HepG2 (cell line): ENCODE results near the gene ITGA2. TPM values are rescaled to one million over a fixed set of nuclear protein-coding genes. Genes with fewer than 3 reads are reported as not detected.

Source experiments
- ATF7 ChIP-seq, 2 experiments: fragments of 450-650 bp in 1 of 2; sonication (generic) in 1 of 2; formaldehyde crosslinking in 1 of 2; IDR thresholded peaks; 2 replicates each; pipeline versions ENCODE4 v1.4.0 to v1.6.1; 2016 to 2020; ENCODE audit warnings: antibody characterized with exemption in 1 of 2, mild to moderate bottlenecking in 1 of 2, missing genetic modification reagents in 1 of 2
- FIP1L1 ChIP-seq: fragments of 200-400 bp; formaldehyde crosslinking; IDR thresholded peaks from 2 replicates; pipeline ENCODE4 v1.6.1; 2018; ENCODE audit warnings: low read depth, mild to moderate bottlenecking, low read length, moderate library complexity, borderline replicate concordance; ENCODE audit not compliant: insufficient read depth
- GTF2F1 ChIP-seq: fragments of 150-350 bp; IDR thresholded peaks from 2 replicates; pipeline ENCODE4 v1.6.1; 2014; ENCODE audit warnings: low read length
- PRDM4 ChIP-seq: sonication (generic); formaldehyde crosslinking; IDR thresholded peaks from 2 replicates; pipeline ENCODE4 v1.9.0; 2021; ENCODE audit warnings: missing genetic modification reagents, borderline replicate concordance
- RBFOX2 ChIP-seq: fragments of 200-400 bp; formaldehyde crosslinking; IDR thresholded peaks from 2 replicates; pipeline ENCODE4 v1.6.1; 2017; ENCODE audit warnings: low read depth, mild to moderate bottlenecking, low read length
- SKIL ChIP-seq: sonication (generic); formaldehyde crosslinking; IDR thresholded peaks from 2 replicates; pipeline ENCODE4 v1.8.0; 2022; ENCODE audit warnings: missing genetic modification reagents, mild to moderate bottlenecking, moderate library complexity, borderline replicate concordance
- SMARCE1 ChIP-seq: fragments of 450-650 bp; IDR thresholded peaks from 2 replicates; pipeline ENCODE4 v1.6.1; 2017; ENCODE audit warnings: borderline replicate concordance
- SMC3 ChIP-seq: IDR thresholded peaks from 2 replicates; pipeline ENCODE4 v1.6.1; 2011; ENCODE audit warnings: low read length, improper control_type of control experiment
- ZNF275 ChIP-seq: sonication (generic); formaldehyde crosslinking; IDR thresholded peaks from 2 replicates; pipeline ENCODE4 v1.8.0; 2022; ENCODE audit warnings: missing genetic modification reagents, mild to moderate bottlenecking, inconsistent platforms, borderline replicate concordance
- ZNF337 ChIP-seq: sonication (generic); formaldehyde crosslinking; IDR thresholded peaks from 2 replicates; pipeline ENCODE4 v1.5.1; 2020; ENCODE audit warnings: missing genetic modification reagents, low read depth, mild to moderate bottlenecking, borderline replicate concordance
- ZNF552 ChIP-seq: sonication (generic); formaldehyde crosslinking; IDR thresholded peaks from 2 replicates; pipeline ENCODE4 v1.9.0; 2022; ENCODE audit warnings: missing genetic modification reagents, mild to moderate bottlenecking, borderline replicate concordance
- ZNF609 ChIP-seq: sonication (generic); formaldehyde crosslinking; IDR thresholded peaks from 2 replicates; pipeline ENCODE4 v1.4.0; 2020; ENCODE audit warnings: mild to moderate bottlenecking, missing genetic modification reagents, borderline replicate concordance
- ZSCAN5A ChIP-seq: sonication (generic); formaldehyde crosslinking; IDR thresholded peaks from 2 replicates; pipeline ENCODE4 v1.8.0; 2022; ENCODE audit warnings: mild to moderate bottlenecking, missing genetic modification reagents, borderline replicate concordance
- polyA plus RNA-seq, 8 experiments: library from polyadenylated mRNA; depleted of rRNA in 3 of 8; stranded (reverse) in 7 of 8; unstranded in 1 of 8; fragments of >200 nt; fragmentation: Illumina TruSeq in 4 of 8; extraction: Trizol in 4 of 8; gene quantifications; 2 replicates each; pipeline versions ENCODE4 v1.2.1 to v1.2.3, GENCODE V29; 2011 to 2016; ENCODE audit warnings: low read depth in 4 of 8, missing spikeins in 1 of 8, mixed read lengths in 1 of 8; ENCODE audit not compliant: insufficient read depth in 1 of 8
- total RNA-seq, 5 experiments: library from RNA; depleted of rRNA; stranded (reverse); fragments of >200 nt; fragmentation: Illumina TruSeq; extraction: Trizol; gene quantifications; 2 replicates each; pipeline ENCODE4 v1.2.3, GENCODE V29; 2016; ENCODE audit warnings: low read depth in 1 of 5
- TF ChIP-seq, protein P1 (sequence below): sonication (generic); formaldehyde crosslinking; IDR thresholded peaks from 2 replicates; pipeline ENCODE4 v1.4.0; 2020; ENCODE audit warnings: missing genetic modification reagents

The ITGA2 gene
- total and polyA plus RNA-seq, 2 of the 13 experiments (the other 11 are each of a cell fraction or from before 2014, with no cell fraction given) = 15.8 to 58.3 TPM

DNA sequence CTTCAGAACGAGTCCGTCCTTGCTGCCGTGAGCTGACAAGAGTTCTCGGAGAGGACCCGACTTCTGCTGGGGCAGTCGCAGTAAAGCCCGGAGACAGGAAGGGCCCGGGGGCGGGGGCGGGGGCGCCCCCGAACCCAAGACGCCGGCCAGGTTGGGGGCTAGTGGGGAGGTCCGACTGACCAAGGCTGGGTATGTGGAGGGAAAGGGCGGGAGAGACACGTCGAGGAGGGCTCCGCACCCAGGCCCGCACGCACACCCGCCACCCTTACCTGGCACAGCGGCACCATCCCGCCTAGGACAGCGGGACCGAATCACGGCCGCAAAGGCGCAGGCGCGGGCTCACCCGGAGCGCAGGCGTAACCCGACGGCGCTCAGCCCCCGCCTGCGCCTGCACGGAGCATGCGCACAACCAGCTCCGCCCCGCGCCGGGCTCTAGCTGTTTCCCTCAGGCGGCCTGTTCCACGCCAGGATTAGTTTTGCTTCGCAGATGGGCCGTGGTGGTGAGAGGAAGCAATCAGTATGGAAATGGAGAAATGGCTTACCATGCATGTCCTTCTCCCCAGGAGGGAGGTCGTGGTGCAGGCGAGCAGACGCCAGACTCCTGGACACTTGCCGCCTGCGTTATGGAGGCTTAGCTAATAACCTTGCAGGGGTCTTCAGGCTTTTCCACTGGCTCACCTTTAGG lies 120.4 kb downstream of the ITGA2 start, which contains the start of gene MOCS2 (continued):
- TF ChIP-seq ZNF275 = no peak; the same call in 1 of the 2 replicates
- no peak for TF ChIP-seq SMC3
- peak; percentile 90 for TF ChIP-seq RBFOX2
- peak; percentile 60 for TF ChIP-seq ZNF609
- no peak for TF ChIP-seq SMARCE1
- no peak for TF ChIP-seq GTF2F1
- peak; percentile 91; the same call in 1 of the 2 replicates for TF ChIP-seq ZNF552 (CRISPR knock-in tag)
- TF ChIP-seq PRDM4 (CRISPR knock-in tag) = no peak
- peak; percentile 75; the same call in 1 of the 2 replicates for TF ChIP-seq ZSCAN5A (CRISPR knock-in tag)
- no peak for TF ChIP-seq ZNF337 (CRISPR knock-in tag)
- TF ChIP-seq FIP1L1 = 0 out of 2 replicates have a peak, but pooled peaks have one; percentile 18
- TF ChIP-seq, protein P1, sequence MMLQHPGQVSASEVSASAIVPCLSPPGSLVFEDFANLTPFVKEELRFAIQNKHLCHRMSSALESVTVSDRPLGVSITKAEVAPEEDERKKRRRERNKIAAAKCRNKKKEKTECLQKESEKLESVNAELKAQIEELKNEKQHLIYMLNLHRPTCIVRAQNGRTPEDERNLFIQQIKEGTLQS (CRISPR knock-in tag) = no peak
- TF ChIP-seq ATF7 (IDR thresholded peaks at IDR 0.05) = no peak
- peak; percentile 38; the same call in 1 of the 2 replicates for TF ChIP-seq ATF7 (CRISPR knock-in tag; IDR thresholded peaks at IDR 0.05)
- no peak for TF ChIP-seq SKIL (CRISPR knock-in tag)
